CD14-positive monocyte (primary cell): ENCODE data around the gene PPP3CA. TPM values are rescaled to one million over a fixed set of nuclear protein-coding genes. Genes with fewer than 3 reads are reported as not detected.
A peak's percentile ranks its signal among the peaks of the same experiment; 100 is the strongest.

Source experiments
- DNase-seq, 3 donors: peaks; one replicate each; pipeline ENCODE4 v3.0.0-alpha.2; 2011 to 2022
- H2AFZ ChIP-seq: 2 replicates; pipeline ENCODE4 v1.6.0; 2012; ENCODE audit warnings: mild to moderate bottlenecking, low read depth, low read length, inconsistent platforms; ENCODE audit not compliant: insufficient read depth, poor library complexity, severe bottlenecking
- H3K27ac ChIP-seq, 2 donors: 1 replicate in 1 of 2; 2 replicates in 1 of 2; pipeline ENCODE4 v1.5.1; 2012 to 2013; ENCODE audit warnings: low read length in 2 of 2, control low read depth in 1 of 2, inconsistent platforms in 1 of 2, low read depth in 1 of 2, mild to moderate bottlenecking in 1 of 2
- H3K27me3 ChIP-seq, 2 donors: one replicate each; pipeline versions ENCODE4 v1.6.0 to v1.6.1; 2011 to 2013; ENCODE audit warnings: low read length in 2 of 2; ENCODE audit not compliant: control insufficient read depth in 2 of 2, insufficient read depth in 2 of 2
- H3K36me3 ChIP-seq, 2 donors: replicated peaks in 1 of 2; 1 replicate in 1 of 2; 2 replicates in 1 of 2; pipeline versions ENCODE4 v1.5.1 to v1.6.1; 2012 to 2013; ENCODE audit warnings: low read length in 2 of 2, control low read depth in 1 of 2, inconsistent platforms in 1 of 2, mild to moderate bottlenecking in 1 of 2; ENCODE audit not compliant: insufficient read depth in 2 of 2, control insufficient read depth in 1 of 2
- H3K4me1 ChIP-seq, 2 donors: 1 replicate in 1 of 2; 2 replicates in 1 of 2; pipeline versions ENCODE4 v1.5.1 to v1.6.1; 2012 to 2013; ENCODE audit warnings: low read length in 2 of 2, control low read depth in 1 of 2, inconsistent platforms in 1 of 2, mild to moderate bottlenecking in 1 of 2, moderate library complexity in 1 of 2; ENCODE audit not compliant: insufficient read depth in 2 of 2, control insufficient read depth in 1 of 2
- H3K4me2 ChIP-seq: replicated peaks from 2 replicates; pipeline ENCODE3; 2012; ENCODE audit warnings: low read length, moderate library complexity, mild to moderate bottlenecking; ENCODE audit not compliant: poor library complexity, severe bottlenecking; ENCODE audit errors: extremely low read depth
- H3K4me3 ChIP-seq, 3 experiments: fragments of 200-600 bp in 1 of 3; sonication (generic) in 1 of 3; replicated peaks in 1 of 3; 1 replicate in 2 of 3; 2 replicates in 1 of 3; pipeline ENCODE4 v1.5.1; 2011 to 2013; ENCODE audit warnings: low read length in 3 of 3, mild to moderate bottlenecking in 3 of 3, control low read depth in 2 of 3, low read depth in 2 of 3, inconsistent platforms in 1 of 3, moderate library complexity in 1 of 3
- H3K79me2 ChIP-seq: 2 replicates; pipeline ENCODE4 v1.6.0; 2012; ENCODE audit warnings: mild to moderate bottlenecking, control low read depth, inconsistent platforms, low read length, moderate library complexity; ENCODE audit not compliant: insufficient read depth
- H3K9ac ChIP-seq: 2 replicates; pipeline ENCODE4 v1.6.0; 2017; ENCODE audit warnings: low read length, mild to moderate bottlenecking; ENCODE audit not compliant: insufficient read depth, poor library complexity, severe bottlenecking
- H3K9me3 ChIP-seq, 2 donors: replicated peaks in 1 of 2; 1 replicate in 1 of 2; 2 replicates in 1 of 2; pipeline versions ENCODE4 v1.5.1 to v1.6.1; 2012 to 2013; ENCODE audit warnings: low read length in 2 of 2, control low read depth in 1 of 2; ENCODE audit not compliant: control insufficient read depth in 1 of 2, insufficient read depth in 1 of 2
- H4K20me1 ChIP-seq: 2 replicates; pipeline ENCODE4 v1.6.0; 2012; ENCODE audit warnings: mild to moderate bottlenecking, low read length, control low read depth, moderate library complexity; ENCODE audit not compliant: insufficient read depth
- H3K27ac Mint-ChIP-seq, 7 donors: one replicate each; pipeline ENCODE4 v1.8.0; 2020; ENCODE audit warnings: mild to moderate bottlenecking in 7 of 7, mixed read lengths in 7 of 7, moderate library complexity in 6 of 7, inconsistent platforms in 2 of 7
- H3K27me3 Mint-ChIP-seq, 3 donors: one replicate each; pipeline ENCODE4 v1.8.0; 2021 to 2022; ENCODE audit warnings: low read depth in 3 of 3, mild to moderate bottlenecking in 3 of 3, mixed read lengths in 3 of 3, moderate library complexity in 3 of 3, inconsistent platforms in 1 of 3
- H3K36me3 Mint-ChIP-seq, 2 donors: one replicate each; pipeline ENCODE4 v1.8.0; 2020; ENCODE audit warnings: mixed read lengths in 2 of 2, inconsistent platforms in 1 of 2, mild to moderate bottlenecking in 1 of 2
- H3K4me1 Mint-ChIP-seq: one replicate; pipeline ENCODE4 v1.8.0; 2020; ENCODE audit warnings: mild to moderate bottlenecking, mixed read lengths
- H3K4me3 Mint-ChIP-seq, 2 donors: one replicate each; pipeline ENCODE4 v1.8.0; 2020; ENCODE audit warnings: mild to moderate bottlenecking in 2 of 2, mixed read lengths in 2 of 2, moderate library complexity in 1 of 2
- H3K9me3 Mint-ChIP-seq, 7 donors: one replicate each; pipeline ENCODE4 v1.8.0; 2020 to 2022; ENCODE audit warnings: mixed read lengths in 7 of 7, mild to moderate bottlenecking in 6 of 7, moderate library complexity in 6 of 7, inconsistent platforms in 2 of 7
- WGBS: methylation state at CpG from one replicate; pipeline ENCODE4 v1.1.5; 2013; ENCODE audit warnings: missing lambda C conversion rate; ENCODE audit not compliant: insufficient coverage; 5-methylcytosine and 5-hydroxymethylcytosine counted together
- intact Hi-C, 2 donors: fragments of 100-400 bp; cut with micrococcal nuclease; formaldehyde crosslinking; loops; one replicate each; pipeline versions ENCODE4 v1.15.0 to v1.15.1; 2023
- polyA plus RNA-seq, 3 donors: library from polyadenylated mRNA; depleted of rRNA in 1 of 3; unstranded in 2 of 3; stranded (reverse) in 1 of 3; fragments of 300-500 nt in 2 of 3; fragments of >200 nt in 1 of 3; fragmentation: Illumina TruSeq in 2 of 3; gene quantifications; 1 replicate in 2 of 3; 2 replicates in 1 of 3; pipeline ENCODE4 v1.2.3, GENCODE V29; 2012 to 2021
- TF ChIP-seq, protein P1 (sequence below): fragments of 200-600 bp; IDR thresholded peaks from one replicate; pipeline ENCODE4 v1.8.0; 2022; ENCODE audit warnings: antibody characterized with exemption, mild to moderate bottlenecking

The PPP3CA gene
- polyA plus RNA-seq, 3 donors, result 5.1 to 9.7 (median 8.9) TPM

DNA sequence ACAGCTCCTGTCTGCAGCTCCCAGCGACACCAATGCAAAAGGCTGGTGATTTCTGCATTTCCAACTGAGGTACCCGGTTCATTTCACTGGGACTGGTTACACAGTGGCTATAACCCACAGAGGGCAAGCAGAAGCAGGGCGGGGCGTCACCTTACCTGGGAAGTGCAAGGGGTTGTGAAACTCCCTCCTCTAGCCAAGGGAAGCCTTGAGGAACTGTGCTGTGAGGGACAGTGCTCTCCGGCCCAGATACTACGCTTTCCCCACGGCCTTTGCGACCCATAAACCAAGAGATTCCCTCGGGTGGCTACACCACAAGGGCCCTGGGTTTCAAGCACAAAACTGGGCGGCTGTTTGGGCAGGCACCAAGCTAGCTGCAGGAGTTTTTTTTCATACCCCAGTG is 218.9 kb downstream of the PPP3CA start:
- no peak overlapping the region for H3K27ac ChIP-seq
- Mint-ChIP-seq H3K4me3 (no peak overlapping the region), H3K36me3 (peaks cover 0 to 3% of the 10 kb centered on the region in 2 donors), H3K4me1 (peaks cover 8% of the 10 kb centered on the region), H3K27ac (no peak overlapping the region), H3K9me3 (peaks cover 0 to 7% (median 3%) of the 10 kb centered on the region in 7 donors), H3K27me3 (no peaks in the 10 kb centered on the region)
- H3K9me3 ChIP-seq, result peaks cover 0 to 4% of the 10 kb centered on the region in 2 donors
- no peak overlapping the region for H3K4me3 ChIP-seq
- no peak overlapping the region for H3K4me2 ChIP-seq
- WGBS, result 98% methylated on average over 8 of the region's 10 CpGs
- H3K79me2 ChIP-seq, result peaks cover 19% of the 10 kb centered on the region
- intact Hi-C loops, result no loop called here
- no peak overlapping the region for H3K9ac ChIP-seq
- peaks cover 57% of the 10 kb centered on the region for H4K20me1 ChIP-seq
- H3K36me3 ChIP-seq, result no peaks in the 10 kb centered on the region
- H3K4me1 ChIP-seq, result peaks cover 0 to 4% of the 10 kb centered on the region in 2 donors
- no peak overlapping the region for H2AFZ ChIP-seq
- no peak for DNase-seq
- TF ChIP-seq, protein P1, sequence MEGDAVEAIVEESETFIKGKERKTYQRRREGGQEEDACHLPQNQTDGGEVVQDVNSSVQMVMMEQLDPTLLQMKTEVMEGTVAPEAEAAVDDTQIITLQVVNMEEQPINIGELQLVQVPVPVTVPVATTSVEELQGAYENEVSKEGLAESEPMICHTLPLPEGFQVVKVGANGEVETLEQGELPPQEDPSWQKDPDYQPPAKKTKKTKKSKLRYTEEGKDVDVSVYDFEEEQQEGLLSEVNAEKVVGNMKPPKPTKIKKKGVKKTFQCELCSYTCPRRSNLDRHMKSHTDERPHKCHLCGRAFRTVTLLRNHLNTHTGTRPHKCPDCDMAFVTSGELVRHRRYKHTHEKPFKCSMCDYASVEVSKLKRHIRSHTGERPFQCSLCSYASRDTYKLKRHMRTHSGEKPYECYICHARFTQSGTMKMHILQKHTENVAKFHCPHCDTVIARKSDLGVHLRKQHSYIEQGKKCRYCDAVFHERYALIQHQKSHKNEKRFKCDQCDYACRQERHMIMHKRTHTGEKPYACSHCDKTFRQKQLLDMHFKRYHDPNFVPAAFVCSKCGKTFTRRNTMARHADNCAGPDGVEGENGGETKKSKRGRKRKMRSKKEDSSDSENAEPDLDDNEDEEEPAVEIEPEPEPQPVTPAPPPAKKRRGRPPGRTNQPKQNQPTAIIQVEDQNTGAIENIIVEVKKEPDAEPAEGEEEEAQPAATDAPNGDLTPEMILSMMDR, result no peak
- H3K27me3 ChIP-seq, result no peaks in the 10 kb centered on the region

DNA sequence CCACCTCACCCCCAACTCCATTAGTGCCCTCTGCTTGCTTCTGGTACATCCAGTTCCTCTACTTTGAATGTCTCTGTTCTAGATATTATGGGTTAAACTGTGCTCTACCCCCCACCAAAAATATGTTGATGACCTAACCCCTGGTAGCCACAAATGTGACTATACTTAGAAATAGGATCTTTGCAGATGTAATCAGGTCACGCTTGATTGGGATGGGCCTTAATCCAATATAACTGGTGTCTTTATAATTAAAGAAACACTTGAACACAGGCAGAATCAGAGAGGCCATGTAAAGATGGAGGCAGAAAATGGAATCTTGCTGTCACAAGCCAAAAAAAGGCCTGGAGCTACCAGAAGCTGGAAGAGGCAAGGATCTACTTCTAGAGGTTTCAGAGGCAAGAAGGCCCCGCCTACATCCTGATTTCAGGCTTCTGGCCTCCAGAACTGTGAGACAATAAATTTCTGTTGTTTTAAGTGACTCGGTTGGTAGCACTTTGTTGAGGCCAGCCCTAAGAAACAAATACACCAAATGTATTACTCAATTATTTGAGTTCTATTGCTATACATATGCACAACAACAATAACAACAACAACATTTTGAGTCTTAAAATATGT is 220.0 kb downstream of the PPP3CA start:
- peaks cover 0 to 4% of the 10 kb centered on the region in 2 donors for H3K9me3 ChIP-seq
- peaks cover 3 to 6% of the 10 kb centered on the region in 2 donors for H3K36me3 Mint-ChIP-seq
- no peaks in the 10 kb centered on the region for H3K36me3 ChIP-seq
- H3K27ac Mint-ChIP-seq, result peak overlapping the region in 1 of 7 donors; percentile 16
- no peak overlapping the region for H3K4me3 Mint-ChIP-seq
- H3K4me1 Mint-ChIP-seq, result peaks cover 10% of the 10 kb centered on the region
- H2AFZ ChIP-seq, result no peak overlapping the region
- H3K27me3 ChIP-seq, result no peaks in the 10 kb centered on the region
- H3K4me2 ChIP-seq, result no peak overlapping the region
- peaks cover 0 to 4% of the 10 kb centered on the region in 2 donors for H3K4me1 ChIP-seq
- no peaks in the 10 kb centered on the region for H3K27me3 Mint-ChIP-seq
- no peak overlapping the region for H3K4me3 ChIP-seq
- no CpG with 5 or more reads among the region's 3 CpGs for WGBS
- intact Hi-C loops, result no loop called here
- peaks cover 0 to 6% (median 3%) of the 10 kb centered on the region in 7 donors for H3K9me3 Mint-ChIP-seq
- TF ChIP-seq, protein P1, result no peak
- DNase-seq, result no peak
- H4K20me1 ChIP-seq, result peaks cover 65% of the 10 kb centered on the region
- no peak overlapping the region for H3K9ac ChIP-seq
- peak overlapping the region in 1 of 2 donors; percentile 6 for H3K27ac ChIP-seq
- H3K79me2 ChIP-seq, result peaks cover 19% of the 10 kb centered on the region
